Esophagus muscularis mucosa (tissue), 3 donors: ENCODE results near the gene RBPJ.

Source experiments
- CTCF ChIP-seq, 3 experiments: fragments of 200-600 bp in 2 of 3; fragments of 450-650 bp in 1 of 3; sonication (generic) in 2 of 3; IDR thresholded peaks; one replicate each; pipeline ENCODE4 v1.5.1; 2017 to 2019; ENCODE audit warnings: antibody characterized with exemption in 3 of 3, mild to moderate bottlenecking in 2 of 3, moderate library complexity in 1 of 3
- POLR2A ChIP-seq: fragments of 450-650 bp; IDR thresholded peaks from one replicate; pipeline ENCODE4 v1.6.1; 2017; ENCODE audit warnings: antibody characterized with exemption, moderate library complexity, mild to moderate bottlenecking, low read depth
- POLR2AphosphoS5 ChIP-seq, 2 donors: sonication (generic); formaldehyde crosslinking; IDR thresholded peaks; one replicate each; pipeline ENCODE4 v1.6.1; 2017; ENCODE audit warnings: antibody characterized with exemption in 2 of 2

DNA sequence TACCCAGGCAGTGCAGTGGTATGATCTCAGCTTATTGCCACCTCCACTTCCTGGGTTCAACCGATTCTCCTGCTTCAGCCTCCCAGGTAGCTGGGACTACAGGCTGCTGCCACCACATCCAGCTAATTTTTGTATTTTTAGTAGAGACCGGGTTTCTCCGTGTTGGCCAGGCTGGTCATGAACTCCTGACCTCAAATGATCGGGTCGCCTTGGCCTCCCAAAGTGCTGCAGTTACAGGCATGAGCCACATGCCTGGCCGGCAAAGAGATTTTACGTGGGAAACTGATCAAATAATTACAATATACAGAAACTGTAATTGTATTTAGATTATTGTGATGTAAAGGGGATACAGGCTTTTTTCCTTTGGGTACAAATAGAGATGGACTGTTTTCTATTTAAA lies 33.7 kb downstream of the RBPJ start:
- TF ChIP-seq POLR2AphosphoS5 (IDR thresholded peaks at IDR 0.05), result no peak
- TF ChIP-seq CTCF (IDR thresholded peaks at IDR 0.05), result no peak
- TF ChIP-seq POLR2A, result no peak
